Stimulated activated CD4-positive, alpha-beta T cell treated with anti-CD3 and anti-CD28 coated beads, Interleukin-2, amount 100 ng/mL, for 4 hours (primary cell): ENCODE data around the gene FADS6.
"Not testable (repeated sequence)": the region's sequence is repeated elsewhere in the genome, so short reads cannot be mapped to it uniquely, and the experiment has no call there.

Experiments used
- DNase-seq: peaks from one replicate; pipeline ENCODE4 v3.0.0-alpha.2; 2020; ENCODE audit warnings: low read depth

Gene FADS6

GRCh38 chr17:74920642-74921025, 27.2 kb upstream of the FADS6 start:
- no peak for DNase-seq

GRCh38 chr17:74920306-74920620, 26.8 kb upstream of the FADS6 start:
- no peak for DNase-seq

DNA sequence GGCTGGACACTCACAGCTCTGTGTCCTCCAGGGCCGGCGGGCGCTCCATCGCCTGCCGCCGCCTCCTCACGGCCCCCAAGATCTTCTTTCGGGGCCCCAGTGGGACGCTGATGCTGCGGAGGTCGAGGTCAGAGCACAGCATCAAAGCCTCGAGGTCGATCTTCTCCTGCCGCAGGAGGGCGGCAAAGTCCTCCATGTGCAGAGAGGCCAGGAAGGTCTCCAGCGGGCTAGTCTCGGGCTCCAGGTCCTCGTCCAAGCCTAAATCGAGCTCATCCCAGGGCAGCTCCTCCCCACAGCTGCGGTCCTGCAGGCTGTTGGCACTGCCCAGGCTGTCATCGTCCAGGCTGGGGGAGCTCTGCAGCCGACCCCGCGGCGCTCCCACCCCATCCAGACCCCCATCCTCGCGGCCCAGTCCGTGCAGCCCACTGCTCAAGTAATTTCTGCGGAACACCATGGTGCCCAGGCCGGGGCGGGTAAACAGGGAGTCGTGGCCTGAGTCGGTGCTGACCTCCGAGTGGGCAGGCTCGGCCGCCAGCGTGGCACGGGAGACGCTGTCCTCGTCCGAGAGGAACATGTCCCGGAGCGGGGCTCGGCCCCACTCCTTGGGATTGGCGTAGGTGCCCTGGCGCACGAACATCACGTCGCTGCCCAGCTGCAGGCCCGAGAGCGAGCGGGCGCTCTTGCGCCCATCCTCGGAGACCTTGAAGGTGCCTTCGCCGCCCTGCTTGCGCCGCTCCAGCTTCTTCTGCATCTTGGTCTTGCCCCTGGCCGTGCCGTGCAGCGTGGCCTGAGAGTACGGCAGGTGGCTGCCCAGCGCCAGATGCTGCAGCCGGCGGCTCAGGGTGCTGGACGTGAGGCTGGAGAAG, 26.2 kb upstream of the FADS6 start:
- no peak for DNase-seq

GRCh38 chr17:74918906-74919305, 25.5 kb upstream of the FADS6 start:
- DNase-seq = no peak

DNA sequence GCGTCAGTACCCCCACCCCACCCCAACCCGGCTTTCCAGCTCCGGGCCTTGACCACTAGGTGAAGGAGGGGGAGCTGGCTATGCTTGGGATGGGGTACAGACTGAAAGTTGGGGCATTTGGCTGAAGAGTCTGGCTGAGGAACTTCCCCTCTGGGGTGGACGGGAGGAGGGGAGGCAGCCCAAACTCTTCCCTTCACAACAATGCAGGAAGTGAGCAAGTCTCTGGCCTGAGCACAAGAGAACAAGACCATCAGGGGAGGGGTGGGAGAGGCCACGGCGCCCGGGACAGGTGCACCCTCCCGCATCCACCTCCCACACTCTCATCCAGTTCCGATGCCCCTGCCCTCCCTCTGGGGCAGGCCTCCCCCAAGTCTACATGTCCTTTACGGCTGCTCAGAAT, 24.0 kb upstream of the FADS6 start:
- DNase-seq = no peak

- no peak for DNase-seq
Measured at GRCh38 chr17:74916851-74917199, 23.4 kb upstream of the FADS6 start.

- no peak for DNase-seq
Measured at GRCh38 chr17:74916136-74916850, 22.9 kb upstream of the FADS6 start.

GRCh38 chr17:74911423-74911822, 18.0 kb upstream of the FADS6 start:
- DNase-seq = not testable (repeated sequence)

DNA sequence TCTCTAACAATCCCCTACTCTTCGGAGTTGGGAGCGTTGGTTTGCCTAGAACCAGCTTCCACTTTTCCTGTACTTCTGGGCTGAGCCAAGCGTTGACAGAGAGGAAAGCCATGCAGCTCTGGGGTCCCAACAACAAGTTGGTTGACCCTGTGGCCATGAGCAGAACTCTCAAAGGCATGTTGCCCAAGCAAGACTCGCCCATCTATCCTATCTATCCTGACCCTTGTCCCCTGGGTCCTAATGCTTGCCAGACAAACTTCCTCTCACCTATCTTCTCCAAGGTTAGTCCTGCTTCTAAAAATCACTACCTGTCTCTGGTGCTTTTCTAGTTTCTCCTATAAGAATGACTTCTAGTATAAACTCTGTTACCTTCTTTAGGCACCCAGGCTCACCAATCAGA, 15.7 kb upstream of the FADS6 start:
- DNase-seq = not testable (repeated sequence)

DNA sequence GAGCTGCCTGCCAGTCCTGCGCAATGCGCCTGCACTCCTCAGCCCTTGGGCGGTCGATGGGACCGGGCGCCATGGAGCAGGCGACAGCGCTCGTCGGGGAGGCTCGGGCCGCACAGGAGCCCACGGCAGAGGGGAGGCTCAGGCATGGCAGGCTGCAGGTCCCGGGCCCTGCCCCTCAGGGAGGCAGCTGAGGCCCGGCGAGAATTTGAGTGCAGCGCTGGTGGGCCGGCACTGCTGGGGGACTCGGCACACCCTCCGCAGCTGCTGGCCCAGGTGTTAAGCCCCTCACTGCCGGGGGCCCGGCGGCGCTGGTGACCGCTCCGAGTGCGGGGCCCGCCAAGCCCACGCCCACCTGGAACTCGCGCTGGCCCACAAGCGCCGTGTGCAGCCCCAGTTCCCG, 13.6 kb upstream of the FADS6 start:
- no peak for DNase-seq

DNA sequence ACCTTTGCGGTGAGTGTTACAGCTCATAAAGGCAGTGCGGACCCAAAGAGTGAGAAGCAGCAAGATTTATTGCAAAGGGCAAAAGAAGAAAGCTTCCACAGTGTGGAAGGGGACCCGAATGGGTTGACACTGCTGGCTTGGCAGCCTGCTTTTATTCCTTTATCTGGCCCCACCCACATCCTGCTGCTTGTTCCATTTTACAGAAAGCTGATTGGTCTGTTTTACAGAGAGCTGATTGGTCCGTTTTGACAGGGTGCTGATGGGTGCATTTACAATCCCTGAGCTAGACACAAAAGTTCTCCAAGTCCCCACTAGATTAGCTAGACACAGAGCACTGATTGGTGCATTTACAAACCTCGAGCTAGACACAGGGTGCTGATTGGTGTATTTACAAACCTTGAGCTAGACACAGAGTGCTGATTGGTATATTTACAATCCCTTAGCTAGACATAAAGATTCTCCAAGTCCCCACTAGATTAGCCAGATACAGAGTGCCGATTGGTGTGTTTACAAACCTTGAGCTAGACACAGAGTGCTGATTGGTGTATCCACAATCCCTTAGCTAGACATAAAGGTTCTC, 12.9 kb upstream of the FADS6 start:
- not testable (repeated sequence) for DNase-seq

- no peak for DNase-seq
Measured at GRCh38 chr17:74904687-74905409, 11.4 kb upstream of the FADS6 start.

DNA sequence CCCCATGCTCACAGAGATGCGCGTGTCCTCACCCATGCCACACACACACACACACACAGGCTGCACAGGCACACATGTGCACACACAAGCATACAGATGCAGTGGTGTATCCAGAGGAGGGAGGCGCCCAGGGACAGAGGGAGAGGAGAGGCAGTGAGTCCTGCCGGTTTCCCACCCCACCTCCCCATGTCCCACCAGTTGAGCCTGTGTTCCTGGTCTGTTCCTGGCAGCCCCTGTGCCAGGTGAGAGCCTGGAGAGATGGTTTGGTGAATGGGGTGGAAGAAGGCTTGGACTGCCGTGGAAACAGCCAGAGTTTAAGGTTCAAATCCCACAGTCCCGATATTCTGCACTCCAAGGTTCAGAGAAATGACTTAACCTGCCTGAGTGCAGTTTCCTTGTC, 10.2 kb upstream of the FADS6 start:
- DNase-seq = no peak

DNA sequence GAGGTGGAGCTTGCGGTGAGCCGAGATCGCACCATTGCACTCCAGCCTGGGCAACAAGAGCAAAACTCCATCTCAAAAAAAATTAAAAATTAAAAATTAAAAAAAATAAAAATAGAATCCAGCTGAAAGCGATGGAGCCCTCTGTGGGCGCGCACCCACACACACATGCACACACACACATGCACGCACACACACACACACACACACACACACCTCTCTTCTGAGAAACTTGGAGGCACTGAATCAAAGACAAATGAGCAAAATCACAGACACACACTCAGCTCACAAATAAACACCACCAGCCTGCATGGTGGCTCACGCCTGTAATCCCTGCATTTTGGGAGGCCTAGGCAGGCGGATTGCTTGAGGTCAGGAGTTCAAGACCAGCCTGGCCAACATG, 9.6 kb upstream of the FADS6 start:
- DNase-seq = no peak

GRCh38 chr17:74901353-74902135, 8.1 kb upstream of the FADS6 start:
- DNase-seq = no peak

- no peak for DNase-seq
Measured at GRCh38 chr17:74900208-74900607, 6.8 kb upstream of the FADS6 start.

DNA sequence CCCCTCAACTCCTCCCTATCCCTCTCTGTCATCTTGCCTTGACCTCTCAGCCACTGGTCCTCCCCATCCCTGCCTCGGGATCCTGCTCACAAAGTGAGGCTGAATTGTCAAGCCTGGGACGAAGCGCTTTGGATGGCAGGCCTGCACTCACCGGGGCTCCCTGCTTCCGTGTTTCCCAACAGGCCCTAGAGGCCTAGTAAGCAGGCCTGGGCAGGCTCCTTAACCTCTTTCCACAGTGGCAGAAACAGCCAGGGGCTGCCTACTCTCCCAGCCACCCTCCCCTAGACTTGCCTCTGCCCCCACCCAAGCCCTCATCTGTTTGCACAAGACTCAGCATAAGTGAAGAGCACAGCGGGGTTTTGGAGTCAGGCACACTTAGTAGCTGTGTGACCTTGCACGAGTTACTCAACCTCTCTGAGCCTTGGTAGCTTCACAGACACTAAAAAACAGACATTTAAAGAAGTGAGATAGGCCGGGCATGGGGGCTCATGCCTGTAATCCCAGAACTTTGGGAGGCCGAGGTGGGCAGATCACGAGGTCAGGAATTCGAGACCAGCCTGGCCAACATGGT, 5.0 kb upstream of the FADS6 start:
- no peak for DNase-seq

GRCh38 chr17:74893936-74894671, 671 bp upstream of the FADS6 start:
- no peak for DNase-seq

DNA sequence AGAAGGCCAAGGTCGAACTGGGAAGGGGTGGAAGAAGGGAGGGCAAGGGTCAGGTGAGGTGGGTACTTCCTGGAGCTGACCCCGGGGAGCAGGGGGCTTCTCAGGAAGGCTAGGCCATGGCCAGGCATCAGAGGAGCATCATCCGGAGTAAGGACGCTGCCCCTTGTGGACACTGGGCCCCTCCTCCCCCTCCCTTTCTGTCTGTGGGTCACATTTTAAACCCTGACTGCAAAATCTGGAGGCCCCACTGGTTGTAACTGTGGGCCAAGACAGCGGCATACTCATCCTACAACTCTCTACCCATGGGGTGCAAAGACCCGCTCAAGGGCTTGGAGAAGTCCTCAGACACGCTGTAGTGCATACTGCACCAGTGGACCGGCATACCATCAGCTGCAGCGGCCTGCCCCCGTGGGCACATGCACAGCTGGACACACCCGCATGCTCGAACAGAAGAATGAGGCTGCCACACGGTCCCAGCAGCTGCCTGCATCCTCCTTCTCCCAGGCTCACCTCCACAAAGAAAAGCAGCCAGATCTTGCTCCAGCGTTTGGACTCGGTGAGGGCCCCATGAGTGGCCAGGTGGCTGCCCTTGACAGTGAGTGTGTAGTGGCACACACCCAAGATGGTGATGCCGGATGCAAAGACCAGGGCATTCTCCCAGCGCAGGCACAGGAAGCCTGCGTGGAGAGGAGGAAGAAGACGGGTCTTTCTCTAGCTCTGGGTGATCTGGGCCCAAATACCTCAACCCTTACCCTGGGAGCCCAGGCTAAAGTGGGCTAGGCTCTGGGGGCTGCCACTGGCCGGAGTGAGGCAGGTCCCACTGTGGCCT, 1.2 kb downstream of the FADS6 start:
- DNase-seq = no peak

GRCh38 chr17:74890554-74890953, 2.9 kb downstream of the FADS6 start:
- no peak for DNase-seq
